GM12878 (cell line): ENCODE results near the gene TP53RK. TPM values are rescaled to one million over a fixed set of nuclear protein-coding genes. Genes with fewer than 3 reads are reported as not detected.

ENCODE experiments used
- ATAC-seq: fragments of 200-7000 bp; cut with Tn5 transposase; 3 replicates; pipeline ENCODE4 v1.9.1; 2020; ENCODE audit warnings: mild to moderate bottlenecking, moderate library complexity
- BruUV-seq: library from RNA; stranded (reverse); fragments of 400-500 nt; replicated peaks from 2 replicates; lab custom pipeline; 2021; lab: Mats Ljungman, UMichigan
- CTCF ChIA-PET: fragments of 300-600 bp; sonication (Branson Sonifier 250); formaldehyde crosslinking; extraction: SDS; loops from one replicate; lab custom pipeline; 2021; ENCODE audit warnings: inconsistent platforms; lab: Yijun Ruan, JAX
- POLR2A ChIA-PET: fragments of 350-600 bp; formaldehyde crosslinking; extraction: SDS; loops from one replicate; lab custom pipeline; 2021; ENCODE audit warnings: inconsistent platforms; lab: Charles Lee
- RAD21 ChIA-PET: fragments of 300-600 bp; sonication (Branson Sonifier 250); formaldehyde crosslinking; loops from one replicate; lab custom pipeline; 2023; ENCODE audit warnings: antibody characterized with exemption; ENCODE audit not compliant: unreplicated experiment; lab: Charles Lee
- SMC1A ChIA-PET: fragments of 300-600 bp; sonication (Branson Sonifier 250); formaldehyde crosslinking; loops from one replicate; lab custom pipeline; 2023; ENCODE audit not compliant: unreplicated experiment, uncharacterized antibody; lab: Charles Lee
- DNase-seq: peaks from one replicate; pipeline ENCODE4 v3.0.0-alpha.2; 2011; ENCODE audit warnings: low read depth, low spot score
- FAIRE-seq: peaks from 3 replicates; lab custom pipeline; 2011; peaks lifted over from hg19 to GRCh38; lab: Jason Lieb, UNC
- H2AFZ ChIP-seq: 2 replicates; pipeline ENCODE4 v1.6.0; 2011; ENCODE audit warnings: low read depth, low read length, control low read depth; ENCODE audit not compliant: control insufficient read depth
- H3K27ac ChIP-seq: 2 replicates; pipeline ENCODE4 v1.5.1; 2011; ENCODE audit warnings: control low read depth; ENCODE audit not compliant: control insufficient read depth, insufficient read depth
- H3K27me3 ChIP-seq, 2 experiments: replicated peaks in 1 of 2; 2 replicates each; pipeline versions ENCODE4 v1.6.0 to v1.6.1; 2011; ENCODE audit warnings: low read length in 1 of 2; ENCODE audit not compliant: control insufficient read depth in 2 of 2, insufficient read depth in 2 of 2
- H3K36me3 ChIP-seq, 2 experiments: 2 replicates each; pipeline ENCODE4 v1.5.1; 2011; ENCODE audit warnings: low read length in 1 of 2; ENCODE audit not compliant: control insufficient read depth in 2 of 2, insufficient read depth in 2 of 2
- H3K4me1 ChIP-seq: 2 replicates; pipeline ENCODE4 v1.6.1; 2011; ENCODE audit warnings: mild to moderate bottlenecking, low read length, moderate library complexity, mixed read lengths; ENCODE audit not compliant: control insufficient read depth, insufficient read depth
- H3K4me2 ChIP-seq: 2 replicates; pipeline ENCODE4 v1.6.0; 2011; ENCODE audit warnings: control low read depth; ENCODE audit not compliant: control insufficient read depth, insufficient read depth
- H3K4me3 ChIP-seq: fragments of 200-600 bp; sonication (generic); 2 replicates; pipeline ENCODE4 v1.5.1; 2016
- H3K79me2 ChIP-seq: 2 replicates; pipeline ENCODE4 v1.6.0; 2011; ENCODE audit warnings: low read length; ENCODE audit not compliant: control insufficient read depth, insufficient read depth
- H3K9ac ChIP-seq: 2 replicates; pipeline ENCODE4 v1.8.0; 2011; ENCODE audit warnings: low read length, control low read depth, mixed read lengths; ENCODE audit not compliant: control insufficient read depth, insufficient read depth
- H3K9me3 ChIP-seq: replicated peaks from 3 replicates; pipeline ENCODE4 v1.5.1; 2011; ENCODE audit warnings: mild to moderate bottlenecking, low read length; ENCODE audit not compliant: control insufficient read depth, insufficient read depth
- H4K20me1 ChIP-seq: 2 replicates; pipeline ENCODE4 v1.6.0; 2011; ENCODE audit not compliant: control insufficient read depth, insufficient read depth
- FOXM1 ChIP-seq: IDR thresholded peaks from 2 replicates; pipeline ENCODE4 v1.6.1; 2012; ENCODE audit warnings: low read depth, mild to moderate bottlenecking, inconsistent platforms, low read length, moderate library complexity
- GABPA ChIP-seq: IDR thresholded peaks from 2 replicates; pipeline ENCODE4 v1.6.1; 2014; ENCODE audit warnings: antibody characterized with exemption, low read depth, mild to moderate bottlenecking, inconsistent platforms
- HCFC1 ChIP-seq: fragments of 150-350 bp; IDR thresholded peaks from 2 replicates; pipeline ENCODE4 v1.6.1; 2014; ENCODE audit warnings: low read length
- HDGF ChIP-seq: fragments of 450-650 bp; IDR thresholded peaks from 2 replicates; pipeline ENCODE4 v1.6.1; 2016; ENCODE audit warnings: antibody characterized with exemption
- JUND ChIP-seq: IDR thresholded peaks from 2 replicates; pipeline ENCODE4 v1.6.1; 2012; ENCODE audit warnings: low read depth, mild to moderate bottlenecking, low read length, improper control_type of control experiment, moderate library complexity
- MEF2B ChIP-seq: fragments of 450-650 bp; IDR thresholded peaks from 2 replicates; pipeline ENCODE4 v1.6.1; 2018; ENCODE audit warnings: mild to moderate bottlenecking, moderate library complexity; ENCODE audit not compliant: partially characterized antibody, poor library complexity, severe bottlenecking
- MTA2 ChIP-seq: fragments of 450-650 bp; IDR thresholded peaks from 2 replicates; pipeline ENCODE4 v1.6.1; 2016; ENCODE audit warnings: low read depth, mild to moderate bottlenecking, moderate library complexity
- ZZZ3 ChIP-seq: IDR thresholded peaks from 2 replicates; pipeline ENCODE4 v1.6.1; 2011; ENCODE audit warnings: low read depth; ENCODE audit not compliant: control insufficient read depth, insufficient read length
- WGBS: methylation state at CpG from one replicate; pipeline ENCODE4 v1.1.6; 2016; ENCODE audit warnings: low lambda C conversion rate; ENCODE audit not compliant: insufficient replicate concordance, insufficient coverage; ENCODE audit errors: missing lambda C conversion rate; 5-methylcytosine and 5-hydroxymethylcytosine counted together
- in situ Hi-C: fragments of 300-500 bp; cut with MboI; formaldehyde crosslinking; loops from 9 replicates; pipeline ENCODE4 v1.14.3; 2018; ENCODE audit warnings: mixed read lengths
- intact Hi-C: fragments of 100-400 bp; cut with micrococcal nuclease; formaldehyde crosslinking; loops from one replicate; pipeline ENCODE4 v1.14.2; 2022; ENCODE audit not compliant: unreplicated experiment
- polyA plus RNA-seq, 11 experiments: library from polyadenylated mRNA; depleted of rRNA in 4 of 11; unstranded in 6 of 11; stranded (reverse) in 5 of 11; fragments of >200 nt; fragmentation: Nextera tagmentation in 4 of 11; fragmentation: Illumina TruSeq in 1 of 11; extraction: Ambion mirVana in 4 of 11; extraction: Trizol in 1 of 11; gene quantifications; 1 replicate in 1 of 11; 2 replicates in 10 of 11; pipeline versions ENCODE4 v1.2.1 to v1.2.3, GENCODE V29; 2011 to 2016; ENCODE audit warnings: inconsistent platforms in 2 of 11, missing spikeins in 2 of 11, low read depth in 1 of 11
- total RNA-seq, 4 experiments: library from RNA; depleted of rRNA in 3 of 4; stranded (reverse); fragments of >200 nt in 3 of 4; fragmentation: Illumina TruSeq in 1 of 4; extraction: Trizol in 1 of 4; gene quantifications; 2 replicates each; pipeline versions ENCODE4 v1.2.1 to v1.2.3, GENCODE V29; 2013 to 2021
- TF ChIP-seq, protein P1 (sequence below): fragments of 450-650 bp; IDR thresholded peaks from 2 replicates; pipeline ENCODE4 v1.6.1; 2018; ENCODE audit warnings: borderline replicate concordance, mild to moderate bottlenecking; ENCODE audit not compliant: partially characterized antibody
- TF ChIP-seq, protein P2 (sequence below): fragments of 450-650 bp; formaldehyde crosslinking; IDR thresholded peaks from 2 replicates; pipeline ENCODE4 v1.4.0; 2020; ENCODE audit warnings: mild to moderate bottlenecking, moderate library complexity
- TF ChIP-seq, protein P3 (sequence below): fragments of 450-650 bp; IDR thresholded peaks from 2 replicates; pipeline ENCODE4 v1.6.1; 2017; ENCODE audit warnings: mild to moderate bottlenecking, moderate library complexity

The TP53RK gene
- total and polyA plus RNA-seq, 10 of the 15 experiments (the other 5 are each of a cell fraction or from before 2014, with no cell fraction given): 3.8 to 23.1 (median 16.1) TPM

DNA sequence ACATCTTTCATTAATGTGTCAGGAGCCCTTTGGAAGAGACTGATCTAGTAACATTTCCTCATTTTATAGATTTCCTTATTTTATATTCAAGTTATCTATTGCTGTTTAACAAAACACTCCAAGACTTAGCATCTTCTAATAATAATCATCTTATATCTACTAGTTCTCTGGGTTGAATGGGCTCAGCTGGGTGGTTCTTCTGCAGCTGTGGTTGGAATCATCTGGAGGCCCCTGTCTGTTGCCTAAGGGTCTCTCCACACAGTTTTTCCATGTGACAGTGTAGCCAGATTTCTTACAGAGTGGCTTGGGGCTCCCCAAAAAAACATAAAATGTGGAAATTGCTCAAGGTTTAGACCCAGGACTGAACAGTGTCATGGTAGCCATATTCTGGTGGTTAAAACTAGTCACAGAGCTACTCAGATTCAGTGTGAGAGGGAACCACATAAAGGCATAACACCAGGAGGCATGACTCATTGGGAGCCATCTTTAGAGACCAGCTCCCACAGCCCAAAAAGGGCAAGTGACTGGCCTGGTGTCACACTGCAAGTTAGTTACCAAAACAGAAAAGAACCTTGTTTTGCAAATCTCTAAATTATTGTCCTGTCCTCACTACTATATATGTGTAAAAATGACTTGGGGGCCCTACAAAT lies 31.7 kb upstream of the TP53RK start (continued):
- TF ChIP-seq, protein P1, sequence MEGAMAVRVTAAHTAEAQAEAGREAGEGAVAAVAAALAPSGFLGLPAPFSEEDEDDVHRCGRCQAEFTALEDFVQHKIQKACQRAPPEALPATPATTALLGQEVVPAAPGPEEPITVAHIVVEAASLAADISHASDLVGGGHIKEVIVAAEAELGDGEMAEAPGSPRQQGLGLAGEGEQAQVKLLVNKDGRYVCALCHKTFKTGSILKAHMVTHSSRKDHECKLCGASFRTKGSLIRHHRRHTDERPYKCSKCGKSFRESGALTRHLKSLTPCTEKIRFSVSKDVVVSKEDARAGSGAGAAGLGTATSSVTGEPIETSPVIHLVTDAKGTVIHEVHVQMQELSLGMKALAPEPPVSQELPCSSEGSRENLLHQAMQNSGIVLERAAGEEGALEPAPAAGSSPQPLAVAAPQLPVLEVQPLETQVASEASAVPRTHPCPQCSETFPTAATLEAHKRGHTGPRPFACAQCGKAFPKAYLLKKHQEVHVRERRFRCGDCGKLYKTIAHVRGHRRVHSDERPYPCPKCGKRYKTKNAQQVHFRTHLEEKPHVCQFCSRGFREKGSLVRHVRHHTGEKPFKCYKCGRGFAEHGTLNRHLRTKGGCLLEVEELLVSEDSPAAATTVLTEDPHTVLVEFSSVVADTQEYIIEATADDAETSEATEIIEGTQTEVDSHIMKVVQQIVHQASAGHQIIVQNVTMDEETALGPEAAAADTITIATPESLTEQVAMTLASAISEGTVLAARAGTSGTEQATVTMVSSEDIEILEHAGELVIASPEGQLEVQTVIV: no peak
- TF ChIP-seq HDGF (no peak), MEF2B (no peak)
- TF ChIP-seq, protein P2, sequence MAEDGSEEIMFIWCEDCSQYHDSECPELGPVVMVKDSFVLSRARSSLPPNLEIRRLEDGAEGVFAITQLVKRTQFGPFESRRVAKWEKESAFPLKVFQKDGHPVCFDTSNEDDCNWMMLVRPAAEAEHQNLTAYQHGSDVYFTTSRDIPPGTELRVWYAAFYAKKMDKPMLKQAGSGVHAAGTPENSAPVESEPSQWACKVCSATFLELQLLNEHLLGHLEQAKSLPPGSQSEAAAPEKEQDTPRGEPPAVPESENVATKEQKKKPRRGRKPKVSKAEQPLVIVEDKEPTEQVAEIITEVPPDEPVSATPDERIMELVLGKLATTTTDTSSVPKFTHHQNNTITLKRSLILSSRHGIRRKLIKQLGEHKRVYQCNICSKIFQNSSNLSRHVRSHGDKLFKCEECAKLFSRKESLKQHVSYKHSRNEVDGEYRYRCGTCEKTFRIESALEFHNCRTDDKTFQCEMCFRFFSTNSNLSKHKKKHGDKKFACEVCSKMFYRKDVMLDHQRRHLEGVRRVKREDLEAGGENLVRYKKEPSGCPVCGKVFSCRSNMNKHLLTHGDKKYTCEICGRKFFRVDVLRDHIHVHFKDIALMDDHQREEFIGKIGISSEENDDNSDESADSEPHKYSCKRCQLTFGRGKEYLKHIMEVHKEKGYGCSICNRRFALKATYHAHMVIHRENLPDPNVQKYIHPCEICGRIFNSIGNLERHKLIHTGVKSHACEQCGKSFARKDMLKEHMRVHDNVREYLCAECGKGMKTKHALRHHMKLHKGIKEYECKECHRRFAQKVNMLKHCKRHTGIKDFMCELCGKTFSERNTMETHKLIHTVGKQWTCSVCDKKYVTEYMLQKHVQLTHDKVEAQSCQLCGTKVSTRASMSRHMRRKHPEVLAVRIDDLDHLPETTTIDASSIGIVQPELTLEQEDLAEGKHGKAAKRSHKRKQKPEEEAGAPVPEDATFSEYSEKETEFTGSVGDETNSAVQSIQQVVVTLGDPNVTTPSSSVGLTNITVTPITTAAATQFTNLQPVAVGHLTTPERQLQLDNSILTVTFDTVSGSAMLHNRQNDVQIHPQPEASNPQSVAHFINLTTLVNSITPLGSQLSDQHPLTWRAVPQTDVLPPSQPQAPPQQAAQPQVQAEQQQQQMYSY (CRISPR knock-in tag): no peak

GRCh38 chr20:46720019-46720418 lies 30.8 kb upstream of the TP53RK start:
- ChIA-PET RAD21 (no interaction called here), CTCF (no interaction called here), POLR2A (no interaction called here), SMC1A (no interaction called here)
- H3K27ac ChIP-seq: no peak overlapping the region
- BruUV-seq: no TSS peak
- no peak overlapping the region for H3K9ac ChIP-seq
- no peak overlapping the region for H3K4me2 ChIP-seq
- 0% methylated on average over 1 of the region's 1 CpG for WGBS
- no peaks in the 10 kb centered on the region for H3K27me3 ChIP-seq
- no peak overlapping the region for H2AFZ ChIP-seq
- in situ Hi-C loops: no loop called here
- no peak for ATAC-seq
- DNase-seq: no peak
- no peaks in the 10 kb centered on the region for H3K79me2 ChIP-seq
- no peaks in the 10 kb centered on the region for H3K36me3 ChIP-seq
- no peaks in the 10 kb centered on the region for H3K4me1 ChIP-seq
- no peaks in the 10 kb centered on the region; the same call in 2 of the 3 replicates for H3K9me3 ChIP-seq
- H4K20me1 ChIP-seq: no peaks in the 10 kb centered on the region
- intact Hi-C loops: no loop called here
- no peak overlapping the region for H3K4me3 ChIP-seq
- no peak for FAIRE-seq
- TF ChIP-seq, protein P3, sequence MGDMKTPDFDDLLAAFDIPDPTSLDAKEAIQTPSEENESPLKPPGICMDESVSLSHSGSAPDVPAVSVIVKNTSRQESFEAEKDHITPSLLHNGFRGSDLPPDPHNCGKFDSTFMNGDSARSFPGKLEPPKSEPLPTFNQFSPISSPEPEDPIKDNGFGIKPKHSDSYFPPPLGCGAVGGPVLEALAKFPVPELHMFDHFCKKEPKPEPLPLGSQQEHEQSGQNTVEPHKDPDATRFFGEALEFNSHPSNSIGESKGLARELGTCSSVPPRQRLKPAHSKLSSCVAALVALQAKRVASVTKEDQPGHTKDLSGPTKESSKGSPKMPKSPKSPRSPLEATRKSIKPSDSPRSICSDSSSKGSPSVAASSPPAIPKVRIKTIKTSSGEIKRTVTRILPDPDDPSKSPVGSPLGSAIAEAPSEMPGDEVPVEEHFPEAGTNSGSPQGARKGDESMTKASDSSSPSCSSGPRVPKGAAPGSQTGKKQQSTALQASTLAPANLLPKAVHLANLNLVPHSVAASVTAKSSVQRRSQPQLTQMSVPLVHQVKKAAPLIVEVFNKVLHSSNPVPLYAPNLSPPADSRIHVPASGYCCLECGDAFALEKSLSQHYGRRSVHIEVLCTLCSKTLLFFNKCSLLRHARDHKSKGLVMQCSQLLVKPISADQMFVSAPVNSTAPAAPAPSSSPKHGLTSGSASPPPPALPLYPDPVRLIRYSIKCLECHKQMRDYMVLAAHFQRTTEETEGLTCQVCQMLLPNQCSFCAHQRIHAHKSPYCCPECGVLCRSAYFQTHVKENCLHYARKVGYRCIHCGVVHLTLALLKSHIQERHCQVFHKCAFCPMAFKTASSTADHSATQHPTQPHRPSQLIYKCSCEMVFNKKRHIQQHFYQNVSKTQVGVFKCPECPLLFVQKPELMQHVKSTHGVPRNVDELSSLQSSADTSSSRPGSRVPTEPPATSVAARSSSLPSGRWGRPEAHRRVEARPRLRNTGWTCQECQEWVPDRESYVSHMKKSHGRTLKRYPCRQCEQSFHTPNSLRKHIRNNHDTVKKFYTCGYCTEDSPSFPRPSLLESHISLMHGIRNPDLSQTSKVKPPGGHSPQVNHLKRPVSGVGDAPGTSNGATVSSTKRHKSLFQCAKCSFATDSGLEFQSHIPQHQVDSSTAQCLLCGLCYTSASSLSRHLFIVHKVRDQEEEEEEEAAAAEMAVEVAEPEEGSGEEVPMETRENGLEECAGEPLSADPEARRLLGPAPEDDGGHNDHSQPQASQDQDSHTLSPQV: no peak
- TF ChIP-seq MTA2: no peak
- TF ChIP-seq HCFC1: no peak
- no peak for TF ChIP-seq ZZZ3
- no peak for TF ChIP-seq GABPA
- TF ChIP-seq JUND: no peak
- TF ChIP-seq FOXM1: no peak
